NCI-H2107 treated with DMSO at 0.1 percent for 48 hours (cell line): ENCODE measurements around the gene FRMD4A.

Experiments used
- DNase-seq: peaks from one replicate; lab custom pipeline; 2025; ENCODE audit not compliant: unreplicated experiment; lab: John Stamatoyannopoulos, UW

Gene FRMD4A

DNA sequence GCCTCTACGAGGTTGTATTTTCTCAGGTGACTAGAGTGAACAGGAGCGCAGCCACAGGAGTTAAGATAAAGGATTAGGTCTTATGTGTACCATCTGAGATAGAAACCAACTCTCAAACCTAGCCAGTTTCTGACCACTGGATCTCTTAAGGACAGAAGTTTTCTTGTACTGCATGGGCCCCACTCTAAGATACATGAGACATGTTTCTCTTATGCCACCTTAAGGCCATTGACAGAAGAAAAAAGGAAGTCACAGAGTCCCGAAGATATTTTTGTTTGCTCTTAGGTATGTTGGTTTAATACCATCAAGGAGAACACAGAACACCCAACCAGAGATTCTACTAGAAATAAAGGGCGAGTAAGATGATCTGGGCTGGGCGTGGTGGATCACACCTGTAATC, 335.8 kb downstream of the FRMD4A start:
- DNase-seq, result no peak

- no peak for DNase-seq
Observed at GRCh38 chr10:13993673-13994089, 337.0 kb downstream of the FRMD4A start.

- no peak for DNase-seq
Observed at GRCh38 chr10:13993169-13993568, 337.6 kb downstream of the FRMD4A start.

DNA sequence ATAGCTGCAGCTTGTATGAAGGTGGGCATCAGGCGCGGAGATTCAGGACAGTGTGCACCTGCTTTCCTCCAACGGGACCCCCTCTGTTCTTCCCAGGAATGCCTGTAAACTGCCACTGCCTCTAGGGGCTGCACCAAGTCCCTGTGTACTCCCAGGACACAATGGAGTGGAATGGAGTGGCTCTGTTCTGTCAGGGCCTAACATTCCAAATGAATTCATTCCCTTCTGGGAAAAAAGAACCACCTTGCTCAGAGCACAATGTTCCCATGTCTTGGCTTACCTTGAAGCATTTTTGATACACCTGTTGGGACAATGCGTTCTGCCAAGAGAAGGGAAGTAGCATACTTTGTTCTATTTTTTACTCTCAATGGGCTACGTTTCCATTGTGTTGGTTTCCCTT, 339.4 kb downstream of the FRMD4A start:
- DNase-seq, result no peak

DNA sequence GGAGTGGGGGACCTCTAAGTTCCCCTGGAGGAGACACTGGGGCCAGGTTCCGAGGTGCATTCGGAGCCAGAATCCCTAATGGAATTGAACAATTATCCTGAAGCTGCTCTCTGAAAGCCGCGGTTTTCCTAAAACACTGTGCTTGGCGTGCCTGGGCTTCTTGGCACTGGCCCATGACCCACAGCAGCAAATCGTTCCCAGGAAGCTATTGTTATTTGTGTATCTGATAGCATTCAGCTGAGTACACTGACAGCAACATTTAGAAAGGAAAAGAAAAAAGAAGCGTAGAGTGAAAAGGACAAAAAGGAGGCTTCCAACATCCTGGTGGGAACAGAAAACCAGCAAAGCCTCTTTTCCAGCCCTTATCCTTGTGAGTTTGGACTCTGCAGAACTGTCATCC, 339.8 kb downstream of the FRMD4A start:
- DNase-seq, result peak; percentile 8

DNA sequence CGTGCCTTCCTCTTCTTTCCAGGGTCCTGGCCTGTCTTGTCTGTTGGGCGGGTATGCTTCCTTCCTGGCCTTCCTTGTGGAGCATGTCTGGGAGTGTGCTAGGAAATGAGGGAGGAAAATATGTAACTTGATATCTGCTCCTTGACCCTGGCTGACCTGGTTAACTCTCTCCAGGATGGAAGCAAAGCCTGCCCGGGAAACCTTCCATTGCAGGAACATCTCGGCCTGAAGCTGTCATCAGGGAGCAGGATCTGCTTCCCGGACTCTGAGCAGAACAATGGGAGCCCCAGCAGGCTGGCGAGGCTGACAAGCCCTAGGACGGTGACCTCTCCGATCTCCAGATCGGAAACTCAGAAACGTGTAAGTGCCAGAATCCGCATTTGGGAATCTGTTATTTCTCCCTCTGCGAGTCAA, 340.3 kb downstream of the FRMD4A start:
- no peak for DNase-seq

DNA sequence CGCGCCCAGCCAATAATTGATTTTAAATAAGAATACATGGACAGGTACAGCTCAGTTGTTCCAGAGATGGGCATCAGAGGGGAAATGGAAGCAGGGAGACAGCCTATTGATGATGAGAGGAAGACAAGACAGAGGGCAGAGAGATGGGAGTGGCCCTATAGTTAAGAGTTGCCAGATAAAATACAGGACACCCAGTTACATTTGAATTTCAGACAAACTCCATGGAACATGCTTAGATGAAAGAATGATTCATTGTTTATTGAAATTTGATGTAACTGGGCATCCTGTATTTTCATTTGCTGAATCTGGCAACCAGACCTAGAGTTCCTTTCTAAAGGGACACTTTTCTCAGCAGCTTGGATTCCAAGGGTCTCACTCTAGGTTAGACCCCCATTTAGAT, 341.1 kb downstream of the FRMD4A start:
- no peak for DNase-seq

DNA sequence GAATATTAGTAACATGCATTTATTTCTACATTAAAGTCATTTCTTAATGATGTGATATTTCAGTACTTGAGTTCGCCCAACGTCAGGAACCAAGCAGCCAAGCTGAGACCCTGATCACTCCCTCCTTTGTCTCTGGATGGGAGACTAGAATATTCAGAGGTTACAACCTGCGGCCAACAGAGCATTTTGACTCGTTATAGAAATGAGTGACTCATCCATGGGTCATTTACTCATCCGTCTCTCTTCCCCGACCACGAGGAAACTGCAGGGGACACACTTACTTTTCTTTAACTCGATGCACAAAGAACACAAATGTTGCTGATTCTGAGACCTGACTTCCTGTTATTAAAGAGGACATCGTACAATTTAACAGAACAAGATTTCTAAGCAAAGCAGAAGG, 343.3 kb downstream of the FRMD4A start:
- no peak for DNase-seq

DNA sequence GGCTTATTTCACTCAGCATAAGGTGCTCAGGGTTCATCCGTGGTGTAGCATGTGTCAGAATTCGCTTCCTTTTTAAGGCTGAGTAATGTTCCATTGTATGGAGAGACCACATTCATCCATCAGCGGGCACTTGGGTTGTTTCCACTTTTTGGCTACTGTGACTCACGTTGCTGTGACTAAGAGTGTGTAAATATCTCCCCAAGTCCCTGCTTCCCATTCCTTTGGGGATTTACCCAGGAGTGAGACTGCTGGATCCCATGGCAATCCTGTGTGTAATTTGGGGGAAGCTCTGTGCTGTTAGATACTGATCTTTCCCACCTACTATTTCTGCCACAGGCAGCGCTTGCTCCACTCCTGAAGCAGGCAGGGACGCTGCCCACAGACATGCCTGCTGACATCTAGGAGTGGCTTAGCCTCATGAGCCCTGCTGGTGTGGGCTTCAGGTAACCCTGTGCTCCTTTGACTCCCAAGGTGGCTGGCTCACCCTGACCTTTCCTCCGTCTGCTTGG, 346.0 kb downstream of the FRMD4A start:
- no peak for DNase-seq

- DNase-seq, result no peak
Observed at GRCh38 chr10:13983035-13983434, 347.7 kb downstream of the FRMD4A start.

- no peak for DNase-seq
Observed at GRCh38 chr10:13978533-13979115, 352.1 kb downstream of the FRMD4A start.

DNA sequence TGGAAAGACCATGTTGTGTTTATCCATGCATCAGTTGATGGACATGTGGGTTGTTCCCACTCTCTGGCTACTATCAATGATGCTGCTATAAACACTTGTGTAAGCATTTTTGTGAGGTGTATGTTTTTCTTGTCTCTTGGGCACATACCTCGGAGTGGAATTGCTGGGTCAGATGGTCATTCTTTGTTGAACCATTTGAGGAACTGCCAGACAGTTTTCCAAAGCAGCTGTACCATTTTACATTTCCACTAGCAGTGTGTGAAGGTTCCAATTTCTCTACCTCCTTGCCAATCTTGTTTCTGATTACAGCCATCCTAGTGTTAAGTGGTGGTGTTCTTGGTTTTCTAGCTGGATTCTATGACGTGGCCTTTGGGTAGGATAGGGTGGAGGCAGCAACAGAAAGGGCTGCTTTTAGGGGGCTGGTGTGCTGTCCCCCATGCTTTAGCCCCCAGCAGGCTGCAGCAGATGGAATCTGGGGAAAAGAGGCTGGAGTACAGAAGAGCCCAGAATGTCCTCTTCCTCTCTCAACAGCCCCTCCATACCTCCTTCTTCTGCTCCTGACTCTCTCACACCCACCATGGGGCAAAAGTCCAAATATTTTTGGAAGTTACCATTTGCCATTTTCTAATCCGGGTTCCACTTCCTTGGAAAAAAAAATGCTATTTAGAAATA, 352.7 kb downstream of the FRMD4A start:
- no peak for DNase-seq

DNA sequence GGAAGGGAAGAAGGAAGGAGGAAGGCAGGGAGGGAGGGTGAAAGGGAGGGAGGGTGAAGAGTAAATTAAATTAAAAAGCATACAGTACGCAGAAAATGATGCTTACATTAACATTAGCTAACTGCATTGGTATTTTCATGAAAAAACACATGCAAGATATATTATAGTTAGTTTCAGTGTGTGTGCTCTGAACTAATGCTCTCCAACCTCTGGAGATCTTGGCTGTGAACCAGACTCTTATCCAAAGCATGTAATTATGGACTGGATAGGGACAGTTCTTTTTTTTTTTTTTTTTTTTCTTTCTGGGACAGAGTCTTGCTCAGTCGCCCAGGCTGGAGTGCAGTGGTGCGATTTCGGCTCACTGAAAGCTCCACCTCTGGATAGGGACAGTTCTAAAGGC, 357.0 kb downstream of the FRMD4A start:
- DNase-seq, result no peak

DNA sequence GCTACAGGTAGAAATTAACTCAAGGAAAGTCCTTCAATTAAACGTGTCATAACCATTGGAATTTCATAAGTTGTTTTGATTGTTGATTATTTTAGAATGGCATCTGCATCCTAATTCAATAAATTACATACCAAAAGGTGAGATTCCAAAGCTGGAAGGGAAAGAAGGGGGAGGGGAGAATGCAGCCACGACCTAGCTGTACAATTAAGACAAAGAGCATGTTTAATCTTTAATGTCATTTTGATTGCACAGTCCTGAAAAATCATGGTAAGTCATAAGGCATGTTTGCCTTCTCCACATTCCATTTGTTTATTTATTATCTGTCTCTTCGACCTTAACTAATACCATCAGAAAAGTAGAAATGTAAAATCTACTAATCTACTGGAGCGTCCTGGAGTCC, 358.1 kb downstream of the FRMD4A start:
- no peak for DNase-seq

DNA sequence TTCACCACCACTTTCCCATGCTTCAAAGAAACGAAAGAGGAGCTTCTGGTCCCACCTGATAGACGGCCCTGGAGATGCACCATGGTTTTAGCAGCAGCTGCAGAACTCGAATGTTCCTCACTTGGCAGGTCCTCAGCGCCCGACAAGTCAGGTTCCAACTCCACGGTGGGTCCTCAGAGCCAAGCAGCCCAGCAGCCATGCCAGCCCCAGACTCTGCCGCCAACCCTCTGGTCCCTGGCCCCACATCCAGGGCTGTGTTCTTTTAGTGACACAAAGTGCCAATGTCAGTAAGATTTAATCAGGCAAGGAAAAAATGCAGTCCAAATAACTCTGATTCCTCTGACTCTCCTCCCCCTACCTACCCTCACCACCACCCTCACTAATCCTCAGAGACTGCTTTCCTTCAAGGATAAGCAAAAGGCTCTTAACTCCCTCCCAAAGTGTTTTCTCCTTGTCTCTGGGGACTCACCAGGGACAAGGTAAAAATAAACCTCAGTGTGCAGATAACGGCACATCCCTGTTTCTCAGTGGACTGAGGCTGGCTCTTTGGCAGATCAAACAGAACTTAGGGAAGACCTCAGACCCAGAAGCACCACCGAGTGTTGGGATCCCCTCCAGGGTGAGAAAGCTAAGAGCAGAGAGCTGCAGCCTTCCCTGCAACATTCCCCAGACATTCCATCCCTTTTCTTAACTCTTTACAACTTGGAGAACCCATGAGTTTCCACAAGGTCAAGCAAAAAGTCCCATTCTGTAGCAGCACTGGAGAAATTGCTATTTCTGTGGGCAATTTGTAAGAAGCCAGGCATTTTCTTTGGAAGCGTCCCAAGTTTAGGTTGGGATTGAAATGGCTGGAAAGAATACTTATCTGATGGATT, 358.9 kb downstream of the FRMD4A start:
- DNase-seq, result no peak

- DNase-seq, result no peak
Observed at GRCh38 chr10:13970957-13971353, 359.8 kb downstream of the FRMD4A start.

GRCh38 chr10:13970236-13970956, 360.3 kb downstream of the FRMD4A start:
- no peak for DNase-seq

DNA sequence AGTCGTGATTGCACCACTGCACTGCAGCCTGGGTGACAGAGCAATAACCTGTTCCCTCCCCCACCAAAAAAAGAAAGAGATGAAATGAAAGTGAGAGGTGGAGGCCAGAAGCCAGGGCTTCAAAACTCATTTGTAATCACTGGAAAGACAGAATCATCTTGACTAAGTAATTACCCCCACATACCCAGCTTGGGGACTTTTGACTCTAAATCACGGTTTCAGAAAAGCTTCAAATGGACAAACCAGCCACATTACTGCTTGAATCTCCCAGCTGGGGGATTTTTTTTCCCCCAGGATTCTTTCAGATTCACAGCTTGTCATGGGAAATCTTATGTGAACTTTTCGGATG, 361.0 kb downstream of the FRMD4A start:
- no peak for DNase-seq

DNA sequence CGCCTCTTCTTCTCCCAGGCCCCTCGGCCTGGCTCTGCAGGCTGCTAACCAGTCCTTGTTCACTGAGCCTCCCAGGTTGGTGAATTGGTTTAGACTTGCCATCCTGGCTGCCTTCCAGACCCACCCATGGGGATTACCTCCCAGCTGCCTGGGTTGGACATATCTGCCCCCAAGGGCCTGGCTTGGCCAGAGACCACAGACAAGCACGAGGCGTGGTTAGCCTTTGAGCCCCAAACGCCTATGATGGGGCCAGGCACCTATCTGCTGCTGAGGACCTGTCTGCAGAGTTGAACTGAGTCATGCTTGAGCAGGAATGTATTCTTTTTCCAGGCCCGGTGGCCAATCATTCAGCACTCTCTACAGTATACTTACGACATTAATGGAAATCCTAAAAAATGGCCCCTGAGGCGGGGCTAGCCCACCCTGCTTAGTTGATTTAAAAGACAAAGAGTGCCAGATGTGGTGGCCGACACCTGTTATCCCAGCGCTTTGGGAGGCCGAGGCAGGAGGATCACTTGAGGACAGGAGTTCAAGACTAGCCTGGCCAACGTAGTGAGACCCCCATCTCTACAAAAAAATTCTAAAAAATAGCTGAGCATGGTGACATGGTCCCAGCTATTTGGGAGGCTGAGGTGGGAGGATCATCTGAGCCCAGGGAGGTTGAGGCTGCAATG, 361.5 kb downstream of the FRMD4A start:
- DNase-seq, result no peak

DNA sequence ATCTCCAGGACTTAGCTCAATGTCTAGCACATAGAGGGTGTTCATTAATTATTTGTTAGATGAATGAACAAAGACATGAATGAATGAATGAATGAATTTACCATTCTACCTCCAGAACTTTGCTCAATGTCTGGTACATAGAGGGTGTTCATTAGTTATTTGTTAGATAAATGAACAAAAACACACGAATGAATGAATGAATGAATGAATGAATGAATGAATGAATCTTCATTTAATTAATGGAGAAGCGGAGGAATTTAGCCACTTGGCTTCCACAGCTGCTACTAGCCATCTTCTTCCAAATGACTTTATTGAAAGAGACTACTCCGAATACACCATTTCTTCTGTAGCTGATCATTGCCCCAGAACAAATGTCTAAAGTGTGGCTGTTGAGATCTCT, 368.9 kb downstream of the FRMD4A start:
- DNase-seq, result no peak

- no peak for DNase-seq
Observed at GRCh38 chr10:13961097-13961496, 369.6 kb downstream of the FRMD4A start.
